GM18867 (cell line): Measurements from ENCODE around the gene PNPO.

ENCODE experiments used
- ATAC-seq: cut with Tn5 transposase; IDR thresholded peaks from one replicate; pipeline ENCODE4 v1.9.1; 2021; ENCODE audit warnings: mild to moderate bottlenecking, moderate library complexity; ENCODE audit not compliant: unreplicated experiment

The PNPO gene

GRCh38 chr17:47941246-47942095 lies at the start of gene PNPO:
Gene PNPO, plus strand, starts transcription at chr17:47941571. Its CDS starts 105 bp downstream, at chr17:47941676.
- peak; percentile 88 for ATAC-seq

GRCh38 chr17:47894498-47895346 lies 46.6 kb upstream of the PNPO start:
- no peak for ATAC-seq

- no peak for ATAC-seq
These were observed 46.0 kb upstream of the PNPO start for GRCh38 chr17:47895347-47895855.

GRCh38 chr17:47895856-47896671 lies 45.3 kb upstream of the PNPO start, which contains the start of gene SP2:
Gene SP2, plus strand, starts transcription at chr17:47896236. Its CDS starts 51 bp downstream, at chr17:47896287.
- ATAC-seq = peak; percentile 86

GRCh38 chr17:47896672-47897490 lies 44.5 kb upstream of the PNPO start:
- no peak for ATAC-seq

- ATAC-seq = no peak
These were observed 43.8 kb upstream of the PNPO start for GRCh38 chr17:47897561-47897960.

GRCh38 chr17:47898241-47898640 lies 43.1 kb upstream of the PNPO start:
- no peak for ATAC-seq

- ATAC-seq = no peak
These were observed 41.7 kb upstream of the PNPO start for GRCh38 chr17:47899643-47900042.

- ATAC-seq = no peak
These were observed 39.9 kb upstream of the PNPO start for GRCh38 chr17:47901423-47901822.

- ATAC-seq = no peak
These were observed 39.2 kb upstream of the PNPO start for GRCh38 chr17:47902039-47902744.

GRCh38 chr17:47905221-47905733 lies 36.1 kb upstream of the PNPO start:
- no peak for ATAC-seq

GRCh38 chr17:47906443-47906842 lies 34.9 kb upstream of the PNPO start:
- no peak for ATAC-seq

GRCh38 chr17:47907932-47908562 lies 33.3 kb upstream of the PNPO start:
- ATAC-seq = no peak

GRCh38 chr17:47913050-47913449 lies 28.3 kb upstream of the PNPO start:
- ATAC-seq = no peak

GRCh38 chr17:47914306-47914948 lies 26.9 kb upstream of the PNPO start:
- no peak for ATAC-seq

- ATAC-seq = no peak
These were observed 25.5 kb upstream of the PNPO start for GRCh38 chr17:47915776-47916398.

- no peak for ATAC-seq
These were observed 24.7 kb upstream of the PNPO start for GRCh38 chr17:47916489-47917208.
